RWPE1 (cell line): ENCODE data around the gene MAP1LC3B.
"Not testable (repeated sequence)": the region's sequence is repeated elsewhere in the genome, so short reads cannot be mapped to it uniquely, and the experiment has no call there.

ENCODE experiments used
- CTCF ChIA-PET: fragments of 350-600 bp; sonication (Branson Sonifier 250); formaldehyde crosslinking; extraction: SDS; loops from one replicate; lab custom pipeline; 2021; lab: Yijun Ruan, JAX
- POLR2A ChIA-PET: fragments of 400-600 bp; formaldehyde crosslinking; extraction: SDS; loops from one replicate; lab custom pipeline; 2020; ENCODE audit warnings: antibody characterized with exemption; ENCODE audit not compliant: low non-redundant PET; lab: Yijun Ruan, JAX
- DNase-seq: peaks from one replicate; pipeline ENCODE4 v3.0.0; 2012; ENCODE audit warnings: low spot score
- H3K27ac ChIP-seq: fragments of 450-650 bp; 2 replicates; pipeline ENCODE4 v1.5.1; 2017
- CTCF ChIP-seq: fragments of 450-650 bp; conservative IDR thresholded peaks from 2 replicates; pipeline ENCODE4 v1.5.1; 2017; ENCODE audit warnings: low read depth, mild to moderate bottlenecking

The MAP1LC3B gene

GRCh38 chr16:87387942-87388817 lies 4.0 kb upstream of the MAP1LC3B start:
- peak overlapping the region; percentile 84 for H3K27ac ChIP-seq
- TF ChIP-seq CTCF = no peak
- ChIA-PET POLR2A (no interaction called here), CTCF (no interaction called here)
- DNase-seq = peak; percentile 95

DNA sequence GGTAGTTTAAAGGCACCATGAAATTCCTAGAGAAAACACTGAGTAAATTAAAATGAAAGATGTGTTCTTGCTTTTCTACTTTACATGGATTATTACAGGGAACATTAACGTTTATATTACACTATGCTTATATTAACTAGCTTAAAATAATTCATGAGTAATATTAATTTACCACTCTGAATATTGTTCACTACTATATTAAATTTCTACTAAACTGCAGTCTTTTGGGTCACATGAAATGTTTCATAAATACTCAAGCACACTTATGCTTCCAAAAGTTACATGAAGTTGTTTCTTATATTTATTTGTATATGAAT lies 3.4 kb upstream of the MAP1LC3B start:
- TF ChIP-seq CTCF = no peak
- CTCF ChIA-PET = no interaction called here
- POLR2A ChIA-PET = no interaction called here
- peak overlapping the region; percentile 84 for H3K27ac ChIP-seq
- DNase-seq = no peak

GRCh38 chr16:87389245-87389644 lies 2.9 kb upstream of the MAP1LC3B start:
- no peak for DNase-seq
- CTCF ChIA-PET = no interaction called here
- H3K27ac ChIP-seq = no peak overlapping the region
- POLR2A ChIA-PET = interaction anchor here (0.6 kb wide), 1 partner anchor 12 kb away, joined by 5 read pairs; no protein-coding TSS in a partner anchor
- no peak for TF ChIP-seq CTCF

DNA sequence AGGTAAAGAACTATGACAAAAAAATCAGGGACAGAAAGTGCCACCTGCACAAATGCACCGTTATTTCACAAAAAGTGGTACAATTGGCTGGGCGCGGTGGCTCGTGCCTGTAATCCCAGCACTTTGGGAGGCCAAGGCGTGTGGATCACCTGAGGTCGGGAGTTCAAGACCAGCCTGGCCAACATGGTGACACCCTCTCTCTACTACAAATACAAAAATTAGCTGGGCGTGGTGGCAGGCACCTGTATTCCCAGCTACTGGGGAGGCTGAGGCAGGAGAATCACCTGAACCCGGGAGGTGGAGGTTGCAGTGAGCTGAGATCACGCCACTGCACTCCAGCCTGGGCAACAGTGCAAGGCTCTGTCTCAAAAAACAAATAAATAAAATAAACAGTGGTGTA lies 2.2 kb upstream of the MAP1LC3B start:
- DNase-seq, CTCF ChIA-PET: not testable (repeated sequence)
- POLR2A ChIA-PET = interaction anchor here (0.6 kb wide), 1 partner anchor 11 kb away, joined by 5 read pairs; no protein-coding TSS in a partner anchor
- H3K27ac ChIP-seq = peak overlapping the region; percentile 92

- no peak for DNase-seq
- ChIA-PET CTCF (interaction anchor here (0.6 kb wide), 2 partner anchors 9 to 17 kb away, joined by 3 to 6 read pairs; no protein-coding TSS in a partner anchor), POLR2A (no interaction called here)
- peak overlapping the region; percentile 92 for H3K27ac ChIP-seq
- no peak for TF ChIP-seq CTCF
These were observed 1.4 kb upstream of the MAP1LC3B start for GRCh38 chr16:87390641-87391323.

GRCh38 chr16:87391324-87391949 lies 699 bp upstream of the MAP1LC3B start:
- no peak for TF ChIP-seq CTCF
- CTCF ChIA-PET = interaction anchor here (0.6 kb wide), 2 partner anchors 9 to 17 kb away, joined by 3 to 6 read pairs; no protein-coding TSS in a partner anchor
- POLR2A ChIA-PET = no interaction called here
- DNase-seq = no peak
- H3K27ac ChIP-seq = peak overlapping the region; percentile 92
